ENCODE measurements around the gene MRPS34.

DNA sequence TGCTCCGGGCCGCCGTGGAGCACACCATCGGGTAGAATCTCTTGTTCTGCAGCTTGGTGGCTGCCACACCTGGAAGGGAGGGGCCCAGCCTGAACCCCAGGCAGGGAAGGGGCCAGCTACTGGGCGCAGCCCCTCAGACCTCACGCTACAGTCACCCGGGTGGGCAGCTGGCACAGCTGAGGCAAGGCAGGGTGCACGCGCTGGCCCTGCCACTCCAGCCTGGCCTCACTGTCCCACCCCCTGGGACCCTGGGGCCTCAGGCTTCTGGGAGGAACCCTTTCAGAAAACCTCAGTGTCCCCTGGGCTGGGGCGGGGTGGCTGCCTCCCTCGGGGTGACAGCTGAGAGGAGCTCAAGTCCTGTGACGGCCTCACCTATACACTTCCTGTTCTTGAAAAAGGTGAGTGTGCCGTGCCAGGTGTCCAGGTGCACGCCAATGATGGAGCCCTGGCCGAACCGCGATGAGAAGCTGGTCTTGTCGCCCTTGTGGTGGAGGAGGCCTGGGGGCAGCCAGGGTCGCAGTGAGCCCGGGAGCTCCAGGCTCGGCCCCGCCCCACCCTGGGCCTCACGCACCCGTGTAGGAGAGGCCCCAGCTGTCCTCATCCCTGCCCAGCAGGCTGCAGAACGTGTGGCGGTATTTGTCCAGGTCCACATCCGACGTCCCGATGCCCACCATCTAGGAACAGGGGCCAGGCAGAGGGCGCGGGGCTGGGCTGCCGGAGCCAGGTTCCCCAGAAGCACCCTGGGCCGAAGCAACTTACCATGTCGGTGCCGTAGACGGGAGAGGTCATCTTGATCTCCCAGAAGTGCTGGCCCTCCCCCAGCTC lies 4.7 kb upstream of the MRPS34 start:
- TF ChIP-seq, protein P1, sequence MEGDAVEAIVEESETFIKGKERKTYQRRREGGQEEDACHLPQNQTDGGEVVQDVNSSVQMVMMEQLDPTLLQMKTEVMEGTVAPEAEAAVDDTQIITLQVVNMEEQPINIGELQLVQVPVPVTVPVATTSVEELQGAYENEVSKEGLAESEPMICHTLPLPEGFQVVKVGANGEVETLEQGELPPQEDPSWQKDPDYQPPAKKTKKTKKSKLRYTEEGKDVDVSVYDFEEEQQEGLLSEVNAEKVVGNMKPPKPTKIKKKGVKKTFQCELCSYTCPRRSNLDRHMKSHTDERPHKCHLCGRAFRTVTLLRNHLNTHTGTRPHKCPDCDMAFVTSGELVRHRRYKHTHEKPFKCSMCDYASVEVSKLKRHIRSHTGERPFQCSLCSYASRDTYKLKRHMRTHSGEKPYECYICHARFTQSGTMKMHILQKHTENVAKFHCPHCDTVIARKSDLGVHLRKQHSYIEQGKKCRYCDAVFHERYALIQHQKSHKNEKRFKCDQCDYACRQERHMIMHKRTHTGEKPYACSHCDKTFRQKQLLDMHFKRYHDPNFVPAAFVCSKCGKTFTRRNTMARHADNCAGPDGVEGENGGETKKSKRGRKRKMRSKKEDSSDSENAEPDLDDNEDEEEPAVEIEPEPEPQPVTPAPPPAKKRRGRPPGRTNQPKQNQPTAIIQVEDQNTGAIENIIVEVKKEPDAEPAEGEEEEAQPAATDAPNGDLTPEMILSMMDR (IDR thresholded peaks at IDR 0.05; ENCODE audit: low read length): no peak
- no peak for TF ChIP-seq EZH2phosphoT487 (IDR thresholded peaks at IDR 0.05; ENCODE audit: low read length)
